ENCODE data around the gene NUMA1.

DNA sequence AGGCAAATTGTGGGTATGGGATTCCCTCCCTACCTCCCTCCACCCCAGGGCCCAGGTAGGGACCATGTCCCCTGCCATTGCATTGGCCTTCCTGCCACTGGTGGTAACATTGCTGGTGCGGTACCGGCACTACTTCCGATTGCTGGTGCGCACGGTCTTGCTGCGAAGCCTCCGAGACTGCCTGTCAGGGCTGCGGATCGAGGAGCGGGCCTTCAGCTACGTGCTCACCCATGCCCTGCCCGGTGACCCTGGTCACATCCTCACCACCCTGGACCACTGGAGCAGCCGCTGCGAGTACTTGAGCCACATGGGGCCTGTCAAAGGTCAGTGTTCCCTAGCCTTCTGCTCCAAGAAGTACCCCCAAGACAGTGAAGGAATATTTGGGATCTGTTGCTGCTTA lies 25.5 kb upstream of the NUMA1 start, which contains the start of gene TOMT:
- no peak for TF ChIP-seq EZH2phosphoT487 (IDR thresholded peaks at IDR 0.05; ENCODE audit: borderline replicate concordance, low read length)
- TF ChIP-seq, protein P1, sequence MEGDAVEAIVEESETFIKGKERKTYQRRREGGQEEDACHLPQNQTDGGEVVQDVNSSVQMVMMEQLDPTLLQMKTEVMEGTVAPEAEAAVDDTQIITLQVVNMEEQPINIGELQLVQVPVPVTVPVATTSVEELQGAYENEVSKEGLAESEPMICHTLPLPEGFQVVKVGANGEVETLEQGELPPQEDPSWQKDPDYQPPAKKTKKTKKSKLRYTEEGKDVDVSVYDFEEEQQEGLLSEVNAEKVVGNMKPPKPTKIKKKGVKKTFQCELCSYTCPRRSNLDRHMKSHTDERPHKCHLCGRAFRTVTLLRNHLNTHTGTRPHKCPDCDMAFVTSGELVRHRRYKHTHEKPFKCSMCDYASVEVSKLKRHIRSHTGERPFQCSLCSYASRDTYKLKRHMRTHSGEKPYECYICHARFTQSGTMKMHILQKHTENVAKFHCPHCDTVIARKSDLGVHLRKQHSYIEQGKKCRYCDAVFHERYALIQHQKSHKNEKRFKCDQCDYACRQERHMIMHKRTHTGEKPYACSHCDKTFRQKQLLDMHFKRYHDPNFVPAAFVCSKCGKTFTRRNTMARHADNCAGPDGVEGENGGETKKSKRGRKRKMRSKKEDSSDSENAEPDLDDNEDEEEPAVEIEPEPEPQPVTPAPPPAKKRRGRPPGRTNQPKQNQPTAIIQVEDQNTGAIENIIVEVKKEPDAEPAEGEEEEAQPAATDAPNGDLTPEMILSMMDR (IDR thresholded peaks at IDR 0.05; ENCODE audit: low read depth, low read length, poor library complexity, severe bottlenecking) = no peak

Data from DOHH2 (cell line).